Measurements from ENCODE around the gene DDX56. TPM values are rescaled to one million over a fixed set of nuclear protein-coding genes. Genes with fewer than 3 reads are reported as not detected.

The DDX56 gene
- polyA plus RNA-seq, 1 donor (not counting 4 experiments of a cell fraction or from before 2014, with no cell fraction given) = 79.9 TPM

DNA sequence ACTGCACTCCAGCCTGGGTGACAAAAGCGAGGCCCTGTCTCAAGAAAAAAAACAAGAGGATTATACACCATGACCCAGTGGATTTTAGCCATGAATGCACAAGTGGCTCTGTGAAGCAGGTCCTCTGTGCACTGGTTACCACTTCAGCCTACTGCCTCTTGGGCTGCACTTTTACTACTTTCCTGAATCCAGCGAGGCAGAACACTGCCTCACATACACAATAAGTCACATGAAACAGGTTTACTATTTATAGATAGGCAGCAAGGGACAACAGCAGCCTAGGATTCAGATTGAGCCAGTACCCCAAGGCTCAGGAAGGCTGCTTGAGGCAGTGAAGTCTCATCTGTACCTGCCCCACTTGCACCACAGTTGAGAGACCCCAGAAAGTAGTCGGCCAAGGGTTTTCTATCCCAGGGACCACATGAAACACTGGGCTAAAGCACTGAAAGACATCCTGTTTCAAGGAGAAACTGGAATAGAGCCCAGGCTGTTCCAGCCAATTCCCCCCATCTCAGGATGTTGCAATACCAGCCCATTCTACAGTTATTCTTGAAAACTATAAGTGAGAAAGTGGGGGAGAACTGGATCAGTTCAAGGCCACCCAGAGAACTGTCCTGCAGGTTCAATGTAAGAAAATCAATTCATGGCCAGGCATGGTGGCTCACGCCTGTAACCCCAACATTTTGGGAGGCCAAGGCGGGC lies 22.4 kb upstream of the DDX56 start:
- no peaks in the 10 kb centered on the region for H3K9me1 ChIP-seq (ENCODE audit: control insufficient read depth, extremely low read depth, insufficient read depth, low read length)
- no peak for TF ChIP-seq EZH2 (IDR thresholded peaks at IDR 0.05; ENCODE audit: low read length)
- TF ChIP-seq, protein P1, sequence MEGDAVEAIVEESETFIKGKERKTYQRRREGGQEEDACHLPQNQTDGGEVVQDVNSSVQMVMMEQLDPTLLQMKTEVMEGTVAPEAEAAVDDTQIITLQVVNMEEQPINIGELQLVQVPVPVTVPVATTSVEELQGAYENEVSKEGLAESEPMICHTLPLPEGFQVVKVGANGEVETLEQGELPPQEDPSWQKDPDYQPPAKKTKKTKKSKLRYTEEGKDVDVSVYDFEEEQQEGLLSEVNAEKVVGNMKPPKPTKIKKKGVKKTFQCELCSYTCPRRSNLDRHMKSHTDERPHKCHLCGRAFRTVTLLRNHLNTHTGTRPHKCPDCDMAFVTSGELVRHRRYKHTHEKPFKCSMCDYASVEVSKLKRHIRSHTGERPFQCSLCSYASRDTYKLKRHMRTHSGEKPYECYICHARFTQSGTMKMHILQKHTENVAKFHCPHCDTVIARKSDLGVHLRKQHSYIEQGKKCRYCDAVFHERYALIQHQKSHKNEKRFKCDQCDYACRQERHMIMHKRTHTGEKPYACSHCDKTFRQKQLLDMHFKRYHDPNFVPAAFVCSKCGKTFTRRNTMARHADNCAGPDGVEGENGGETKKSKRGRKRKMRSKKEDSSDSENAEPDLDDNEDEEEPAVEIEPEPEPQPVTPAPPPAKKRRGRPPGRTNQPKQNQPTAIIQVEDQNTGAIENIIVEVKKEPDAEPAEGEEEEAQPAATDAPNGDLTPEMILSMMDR (optimal IDR thresholded peaks at IDR 0.05 in 1 of 3, IDR thresholded peaks at IDR 0.05 in 1 of 3, conservative IDR thresholded peaks at IDR 0.05 in 1 of 3; ENCODE audit: extremely low read depth in 1 of 3, insufficient read depth in 2 of 3, low read length in 3 of 3) = no peak
- FAIRE-seq = no peak
- no peak overlapping the region for H3K4me3 ChIP-seq (ENCODE audit: control insufficient read depth in 2 of 3, extremely low read depth in 1 of 3, insufficient read depth in 2 of 3, low read depth in 1 of 3, low read length in 3 of 3)
- no peaks in the 10 kb centered on the region for H3K79me2 ChIP-seq (ENCODE audit: control insufficient read depth, insufficient read depth, low read length)
- H3K27ac ChIP-seq (ENCODE audit: control insufficient read depth, insufficient read depth, low read length) = no peak overlapping the region
- dilution Hi-C loops (cut with MboI; ENCODE audit: extremely low pct_ligation_motif_present, low sequenced_read_pairs) = no loop called here
- H3K4me2 ChIP-seq (ENCODE audit: control insufficient read depth, extremely low read depth, insufficient read depth, low read depth, low read length) = no peak overlapping the region
- no peak overlapping the region for H3K9ac ChIP-seq (ENCODE audit: control insufficient read depth, extremely low read depth, insufficient read depth, low read length)
- H4K20me1 ChIP-seq (ENCODE audit: control insufficient read depth, extremely low read depth, insufficient read depth, low read length) = no peaks in the 10 kb centered on the region
- DNase-seq (ENCODE audit: low read depth, low spot score) = no peak
- no peaks in the 10 kb centered on the region for H3K27me3 ChIP-seq (ENCODE audit: control insufficient read depth, extremely low read depth, insufficient read depth, low read length)
- H2AFZ ChIP-seq (ENCODE audit: control insufficient read depth, low read length) = no peak overlapping the region
- no peaks in the 10 kb centered on the region for H3K4me1 ChIP-seq (ENCODE audit: control insufficient read depth, extremely low read depth, insufficient read depth, low read length)
- H3K36me3 ChIP-seq (ENCODE audit: control insufficient read depth in 2 of 2, extremely low read depth in 1 of 2, insufficient read depth in 2 of 2, low read length in 2 of 2) = no peaks in the 10 kb centered on the region
- H3K9me3 ChIP-seq (ENCODE audit: control insufficient read depth, low read depth, low read length) = no peaks in the 10 kb centered on the region

DNA sequence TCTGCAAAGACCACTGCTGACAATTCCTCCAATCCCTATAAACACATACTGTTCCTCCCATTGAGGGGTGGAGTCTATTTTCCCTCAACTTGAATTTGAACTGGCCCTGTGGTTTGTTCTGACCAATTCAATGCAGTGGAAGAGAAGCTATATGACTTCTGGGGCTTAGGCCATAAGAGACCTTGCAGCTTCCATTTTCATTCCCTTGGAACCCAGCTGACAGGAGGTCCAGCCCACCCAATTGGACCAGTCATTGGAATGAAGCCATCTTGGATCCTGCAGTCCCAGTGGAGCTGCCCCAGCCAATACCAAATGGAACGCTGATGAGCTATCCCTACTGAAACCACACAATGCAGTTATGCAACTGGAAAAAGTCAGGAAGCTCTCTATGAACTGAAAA lies 17.2 kb upstream of the DDX56 start:
- no peak overlapping the region for H3K4me3 ChIP-seq (ENCODE audit: control insufficient read depth in 2 of 3, extremely low read depth in 1 of 3, insufficient read depth in 2 of 3, low read depth in 1 of 3, low read length in 3 of 3)
- no peaks in the 10 kb centered on the region for H3K9me3 ChIP-seq (ENCODE audit: control insufficient read depth, low read depth, low read length)
- H3K79me2 ChIP-seq (ENCODE audit: control insufficient read depth, insufficient read depth, low read length) = no peaks in the 10 kb centered on the region
- no peaks in the 10 kb centered on the region for H3K9me1 ChIP-seq (ENCODE audit: control insufficient read depth, extremely low read depth, insufficient read depth, low read length)
- dilution Hi-C loops (cut with MboI; ENCODE audit: extremely low pct_ligation_motif_present, low sequenced_read_pairs) = no loop called here
- FAIRE-seq (no peak), DNase-seq (ENCODE audit: low read depth, low spot score) (no peak)
- H3K36me3 ChIP-seq (ENCODE audit: control insufficient read depth in 2 of 2, extremely low read depth in 1 of 2, insufficient read depth in 2 of 2, low read length in 2 of 2) = no peaks in the 10 kb centered on the region
- H3K4me2 ChIP-seq (ENCODE audit: control insufficient read depth, extremely low read depth, insufficient read depth, low read depth, low read length) = no peak overlapping the region
- H3K4me1 ChIP-seq (ENCODE audit: control insufficient read depth, extremely low read depth, insufficient read depth, low read length) = no peaks in the 10 kb centered on the region
- TF ChIP-seq, protein P1 (optimal IDR thresholded peaks at IDR 0.05 in 1 of 3, IDR thresholded peaks at IDR 0.05 in 1 of 3, conservative IDR thresholded peaks at IDR 0.05 in 1 of 3; ENCODE audit: extremely low read depth in 1 of 3, insufficient read depth in 2 of 3, low read length in 3 of 3) = no peak
- TF ChIP-seq EZH2 (IDR thresholded peaks at IDR 0.05; ENCODE audit: low read length) = no peak
- H4K20me1 ChIP-seq (ENCODE audit: control insufficient read depth, extremely low read depth, insufficient read depth, low read length) = no peaks in the 10 kb centered on the region
- no peak overlapping the region for H3K9ac ChIP-seq (ENCODE audit: control insufficient read depth, extremely low read depth, insufficient read depth, low read length)
- H2AFZ ChIP-seq (ENCODE audit: control insufficient read depth, low read length) = no peak overlapping the region
- H3K27me3 ChIP-seq (ENCODE audit: control insufficient read depth, extremely low read depth, insufficient read depth, low read length) = no peaks in the 10 kb centered on the region
- H3K27ac ChIP-seq (ENCODE audit: control insufficient read depth, insufficient read depth, low read length) = no peak overlapping the region
